CD4-positive, alpha-beta T cell treated with Interleukin-6 at 100 ng/mL for 8 hours (primary cell): ENCODE data around the gene SPATA6.

Experiments
- DNase-seq: peaks from one replicate; pipeline ENCODE4 v3.0.0-alpha.2; 2020; ENCODE audit warnings: mixed read lengths, low spot score

Gene SPATA6

GRCh38 chr1:48251821-48252220 lies 220.2 kb downstream of the SPATA6 start:
- DNase-seq = no peak

GRCh38 chr1:48251323-48251722 lies 220.7 kb downstream of the SPATA6 start:
- no peak for DNase-seq

- no peak for DNase-seq
Measured at GRCh38 chr1:48250572-48250971, 221.4 kb downstream of the SPATA6 start.

- DNase-seq = no peak
Measured at GRCh38 chr1:48249868-48250267, 222.1 kb downstream of the SPATA6 start.

GRCh38 chr1:48248356-48248755 lies 223.6 kb downstream of the SPATA6 start:
- DNase-seq = no peak

- no peak for DNase-seq
Measured at GRCh38 chr1:48246727-48247126, 225.3 kb downstream of the SPATA6 start.
